ENCODE measurements around the gene DNAJB4.

The DNAJB4 gene

DNA sequence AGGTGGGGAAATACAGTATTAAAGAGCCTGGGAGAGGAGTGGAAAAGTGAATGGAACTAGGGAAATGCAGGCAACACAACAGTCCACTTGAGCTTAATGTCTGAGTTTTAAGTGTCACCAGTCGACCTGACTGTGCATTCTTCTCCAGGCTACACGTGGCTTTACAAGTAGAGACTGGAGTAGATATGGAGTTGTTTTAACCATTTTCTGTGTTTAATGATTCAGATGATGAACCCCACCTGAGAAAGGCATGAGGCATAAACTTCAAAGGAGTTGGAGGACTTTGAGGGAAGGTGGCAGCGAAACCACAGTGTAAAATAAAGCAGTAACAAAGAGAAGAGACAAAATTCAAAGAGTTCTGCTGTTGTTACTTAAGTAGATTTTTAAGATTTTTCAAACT is 38.4 kb upstream of the DNAJB4 start:
- TF ChIP-seq CTCF (IDR thresholded peaks at IDR 0.05; ENCODE audit: borderline replicate concordance, control extremely low read depth, extremely low read depth, insufficient read depth, missing control alignments): no peak
- in situ Hi-C loops (cut with MboI; ENCODE audit: low sequenced_read_pairs, unreplicated experiment): no loop called here
- DNase-seq (ENCODE audit: low spot score): no peak

- in situ Hi-C loops (cut with MboI; ENCODE audit: low sequenced_read_pairs, unreplicated experiment): no loop called here
- no peak for TF ChIP-seq CTCF (IDR thresholded peaks at IDR 0.05; ENCODE audit: borderline replicate concordance, control extremely low read depth, extremely low read depth, insufficient read depth, missing control alignments)
- no peak for DNase-seq (ENCODE audit: low spot score)
These were observed 34.5 kb upstream of the DNAJB4 start for GRCh38 chr1:77970192-77970591.

- in situ Hi-C loops (cut with MboI; ENCODE audit: low sequenced_read_pairs, unreplicated experiment): no loop called here
- no peak for DNase-seq (ENCODE audit: low spot score)
- TF ChIP-seq CTCF (IDR thresholded peaks at IDR 0.05; ENCODE audit: borderline replicate concordance, control extremely low read depth, extremely low read depth, insufficient read depth, missing control alignments): no peak
These were observed 32.7 kb upstream of the DNAJB4 start for GRCh38 chr1:77972080-77972479.

GRCh38 chr1:77975386-77975785 is 29.4 kb upstream of the DNAJB4 start:
- in situ Hi-C loops (cut with MboI; ENCODE audit: low sequenced_read_pairs, unreplicated experiment): no loop called here
- peak; percentile 15 for DNase-seq (ENCODE audit: low spot score)
- no peak for TF ChIP-seq CTCF (IDR thresholded peaks at IDR 0.05; ENCODE audit: borderline replicate concordance, control extremely low read depth, extremely low read depth, insufficient read depth, missing control alignments)

DNA sequence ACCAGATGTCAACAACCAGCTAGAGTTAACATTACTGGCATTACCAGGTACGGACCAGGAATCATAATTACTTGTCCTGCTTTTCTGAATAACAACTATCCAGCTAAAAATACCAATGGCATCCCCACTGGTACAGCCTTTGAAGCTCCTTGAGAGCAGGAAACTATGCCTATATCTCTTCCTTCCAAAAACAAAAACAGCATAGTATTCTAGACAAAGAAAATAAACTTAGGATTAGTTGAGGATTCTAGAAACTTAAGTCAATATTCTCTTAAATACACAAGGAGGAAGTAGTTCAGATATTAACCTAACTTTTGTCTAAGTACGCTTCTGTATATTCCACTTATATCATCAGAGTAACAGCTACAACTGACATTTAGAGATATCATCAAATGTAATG is 28.8 kb upstream of the DNAJB4 start:
- in situ Hi-C loops (cut with MboI; ENCODE audit: low sequenced_read_pairs, unreplicated experiment): no loop called here
- no peak for TF ChIP-seq CTCF (IDR thresholded peaks at IDR 0.05; ENCODE audit: borderline replicate concordance, control extremely low read depth, extremely low read depth, insufficient read depth, missing control alignments)
- no peak for DNase-seq (ENCODE audit: low spot score)

- in situ Hi-C loops (cut with MboI; ENCODE audit: low sequenced_read_pairs, unreplicated experiment): no loop called here
- TF ChIP-seq CTCF (IDR thresholded peaks at IDR 0.05; ENCODE audit: borderline replicate concordance, control extremely low read depth, extremely low read depth, insufficient read depth, missing control alignments): no peak
- DNase-seq (ENCODE audit: low spot score): no peak
These were observed 28.2 kb upstream of the DNAJB4 start for GRCh38 chr1:77976433-77977076.

DNA sequence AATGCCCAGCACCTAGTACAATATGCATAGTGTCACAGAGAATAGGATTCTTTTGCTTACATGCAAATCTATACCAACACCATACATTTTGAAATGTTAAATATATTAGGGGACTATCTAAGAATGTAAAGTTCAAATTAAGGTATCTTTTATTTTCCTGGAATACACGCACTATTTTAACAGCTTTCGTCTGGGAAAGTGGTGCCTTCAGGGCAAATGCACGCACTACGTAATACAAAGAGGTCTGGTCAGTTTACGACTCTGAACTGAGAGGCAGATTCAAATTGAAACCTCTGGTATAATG is 26.8 kb upstream of the DNAJB4 start:
- no peak for DNase-seq (ENCODE audit: low spot score)
- TF ChIP-seq CTCF (IDR thresholded peaks at IDR 0.05; ENCODE audit: borderline replicate concordance, control extremely low read depth, extremely low read depth, insufficient read depth, missing control alignments): no peak
- in situ Hi-C loops (cut with MboI; ENCODE audit: low sequenced_read_pairs, unreplicated experiment): no loop called here

Measured in GM13976 (cell line).